Neural cell (in vitro differentiated cells): ENCODE data around the gene CACNA2D4.

ENCODE experiments used
- CTCF ChIP-seq: fragments of 450-650 bp; IDR thresholded peaks from 2 replicates; pipeline ENCODE4 v1.5.1; 2014; ENCODE audit warnings: antibody characterized with exemption, mild to moderate bottlenecking, moderate library complexity; ENCODE audit not compliant: poor library complexity, severe bottlenecking
- EP300 ChIP-seq: fragments of 450-650 bp; conservative IDR thresholded peaks from 2 replicates; pipeline ENCODE4 v1.6.1; 2014; ENCODE audit warnings: antibody characterized with exemption, mild to moderate bottlenecking, moderate library complexity; ENCODE audit not compliant: poor library complexity, severe bottlenecking
- EZH2 ChIP-seq: fragments of 200-600, 300-800 bp; shearing (Covaris generic), sonication (generic); IDR thresholded peaks from 2 replicates; pipeline ENCODE4 v1.6.1; 2014; ENCODE audit warnings: antibody characterized with exemption, low read length, borderline replicate concordance, mild to moderate bottlenecking; ENCODE audit not compliant: insufficient read depth, poor library complexity, severe bottlenecking

- no peak for TF ChIP-seq EP300
- TF ChIP-seq CTCF: no peak
- no peak for TF ChIP-seq EZH2
Observed at GRCh38 chr12:1832801-1833595, 85.5 kb downstream of the CACNA2D4 start.
